Liver (tissue), 9 donors: ENCODE results near the gene GPR141. TPM values are rescaled to one million over a fixed set of nuclear protein-coding genes. Genes with fewer than 3 reads are reported as not detected.

ENCODE experiments used
- DNase-seq: peaks from one replicate; pipeline ENCODE4 v3.0.0-alpha.2; 2017; ENCODE audit warnings: low spot score
- H3K27ac ChIP-seq, 2 donors: one replicate each; pipeline ENCODE4 v1.7.0; 2013; ENCODE audit warnings: inconsistent platforms in 2 of 2, low read length in 2 of 2, control low read depth in 1 of 2, low read depth in 1 of 2, mild to moderate bottlenecking in 1 of 2
- H3K27me3 ChIP-seq, 4 donors: one replicate each; pipeline versions ENCODE4 v1.6.1 to v1.7.0; 2013; ENCODE audit warnings: low read length in 3 of 4, inconsistent platforms in 1 of 4, mild to moderate bottlenecking in 1 of 4, moderate library complexity in 1 of 4; ENCODE audit not compliant: control insufficient read depth in 4 of 4, insufficient read depth in 4 of 4
- H3K36me3 ChIP-seq, 4 donors: one replicate each; pipeline versions ENCODE4 v1.6.1 to v1.7.0; 2013; ENCODE audit warnings: low read length in 3 of 4, mild to moderate bottlenecking in 3 of 4, low read depth in 1 of 4, moderate library complexity in 1 of 4; ENCODE audit not compliant: control insufficient read depth in 4 of 4, insufficient read depth in 3 of 4
- H3K4me1 ChIP-seq, 4 donors: one replicate each; pipeline versions ENCODE4 v1.6.1 to v1.7.0; 2013; ENCODE audit warnings: low read length in 3 of 4, mild to moderate bottlenecking in 3 of 4, moderate library complexity in 1 of 4; ENCODE audit not compliant: control insufficient read depth in 4 of 4, insufficient read depth in 4 of 4
- H3K4me3 ChIP-seq, 3 donors: one replicate each; pipeline versions ENCODE4 v1.6.1 to v1.7.0; 2013; ENCODE audit warnings: low read length in 3 of 3, control low read depth in 1 of 3, low read depth in 1 of 3, mild to moderate bottlenecking in 1 of 3
- H3K9ac ChIP-seq, 2 donors: one replicate each; pipeline ENCODE4 v1.7.0; 2013; ENCODE audit warnings: low read length in 2 of 2, mild to moderate bottlenecking in 2 of 2, moderate library complexity in 2 of 2, control low read depth in 1 of 2, low read depth in 1 of 2
- H3K9me3 ChIP-seq, 4 donors: one replicate each; pipeline versions ENCODE4 v1.6.1 to v1.7.0; 2013; ENCODE audit warnings: low read length in 3 of 4; ENCODE audit not compliant: control insufficient read depth in 4 of 4
- ATF3 ChIP-seq: IDR thresholded peaks from 2 replicates; pipeline ENCODE4 v1.6.1; 2016; ENCODE audit warnings: antibody characterized with exemption
- CTCF ChIP-seq: fragments of 150-350 bp; IDR thresholded peaks from 2 replicates; pipeline ENCODE4 v1.5.1; 2017; ENCODE audit warnings: improper control_type of control experiment, low read depth, low read length; ENCODE audit not compliant: missing input control
- FOXA1 ChIP-seq: IDR thresholded peaks from 2 replicates; pipeline ENCODE4 v1.6.1; 2016; ENCODE audit warnings: antibody characterized with exemption
- FOXA2 ChIP-seq: IDR thresholded peaks from 2 replicates; pipeline ENCODE4 v1.6.1; 2016; ENCODE audit warnings: antibody characterized with exemption
- GABPA ChIP-seq, 2 donors: IDR thresholded peaks in 1 of 2; conservative IDR thresholded peaks in 1 of 2; 2 replicates each; pipeline ENCODE4 v1.6.1; 2016; ENCODE audit warnings: antibody characterized with exemption in 2 of 2, mild to moderate bottlenecking in 1 of 2, moderate library complexity in 1 of 2
- HNF4A ChIP-seq, 2 donors: conservative IDR thresholded peaks; 2 replicates each; pipeline ENCODE4 v1.6.1; 2016; ENCODE audit warnings: antibody characterized with exemption in 2 of 2, mild to moderate bottlenecking in 2 of 2
- JUND ChIP-seq, 2 donors: IDR thresholded peaks; 2 replicates each; pipeline ENCODE4 v1.6.1; 2016; ENCODE audit warnings: antibody characterized with exemption in 2 of 2
- MAX ChIP-seq: IDR thresholded peaks from 2 replicates; pipeline ENCODE4 v1.6.1; 2016; ENCODE audit warnings: antibody characterized with exemption
- NR2F2 ChIP-seq: IDR thresholded peaks from 2 replicates; pipeline ENCODE4 v1.6.1; 2016; ENCODE audit warnings: antibody characterized with exemption
- RAD21 ChIP-seq, 2 donors: IDR thresholded peaks; 2 replicates each; pipeline ENCODE4 v1.6.1; 2016; ENCODE audit warnings: antibody characterized with exemption in 2 of 2, mild to moderate bottlenecking in 2 of 2
- REST ChIP-seq: IDR thresholded peaks from 2 replicates; pipeline ENCODE4 v1.6.1; 2016; ENCODE audit warnings: antibody characterized with exemption, mild to moderate bottlenecking
- RXRA ChIP-seq, 2 donors: IDR thresholded peaks; 2 replicates each; pipeline ENCODE4 v1.6.1; 2017 to 2018; ENCODE audit warnings: antibody characterized with exemption in 2 of 2, mild to moderate bottlenecking in 1 of 2
- SP1 ChIP-seq: IDR thresholded peaks from 2 replicates; pipeline ENCODE4 v1.6.1; 2018; ENCODE audit warnings: antibody characterized with exemption, mild to moderate bottlenecking
- TAF1 ChIP-seq: conservative IDR thresholded peaks from 2 replicates; pipeline ENCODE4 v1.6.1; 2016; ENCODE audit warnings: antibody characterized with exemption, mild to moderate bottlenecking
- YY1 ChIP-seq: IDR thresholded peaks from 2 replicates; pipeline ENCODE4 v1.6.1; 2016; ENCODE audit warnings: antibody characterized with exemption, mild to moderate bottlenecking
- WGBS: extraction: QIAGEN DNeasy Blood & Tissue Kit; methylation state at CpG from one replicate; pipeline ENCODE4 v1.1.7; 2013; 5-methylcytosine and 5-hydroxymethylcytosine counted together
- polyA plus RNA-seq, 2 donors: library from polyadenylated mRNA; stranded (reverse) in 1 of 2; unstranded in 1 of 2; fragments of 200-250 nt in 1 of 2; fragments of >200 nt in 1 of 2; fragmentation: Nextera tagmentation in 1 of 2; extraction: Ambion mirVana in 1 of 2; gene quantifications; one replicate each; pipeline versions ENCODE4 v1.2.1 to v1.2.3, GENCODE V29; 2013 to 2015
- total RNA-seq, 2 donors: library from RNA; depleted of rRNA; stranded (reverse); fragments of >200 nt; gene quantifications; one replicate each; pipeline ENCODE4 v1.2.3, GENCODE V29; 2014
- donor health status: healthy.
- donor health status: healthy.
- donor health status: healthy.
- donor health status: healthy.
- donor health status: healthy.

The GPR141 gene
- total and polyA plus RNA-seq, 4 donors, result 0.28 to 2.9 (median 1.4) TPM; not detected in 1

GRCh38 chr7:37738321-37738720 lies 54.8 kb downstream of the GPR141 start:
- no peak for TF ChIP-seq MAX
- TF ChIP-seq RXRA (IDR thresholded peaks at IDR 0.05), result no peak
- no peak for TF ChIP-seq NR2F2
- TF ChIP-seq CTCF, result no peak
- TF ChIP-seq HNF4A (conservative IDR thresholded peaks at IDR 0.05), result no peak
- no peak for TF ChIP-seq FOXA1
- TF ChIP-seq GABPA (IDR thresholded peaks at IDR 0.05 in 1 of 2, conservative IDR thresholded peaks at IDR 0.05 in 1 of 2), result no peak
- TF ChIP-seq RAD21 (IDR thresholded peaks at IDR 0.05), result no peak
- TF ChIP-seq REST, result no peak
- TF ChIP-seq TAF1, result no peak
- no peaks in the 10 kb centered on the region for H3K9me3 ChIP-seq
- H3K4me3 ChIP-seq, result no peak overlapping the region
- H3K4me1 ChIP-seq, result no peaks in the 10 kb centered on the region
- no peak overlapping the region for H3K9ac ChIP-seq
- H3K27me3 ChIP-seq, result no peaks in the 10 kb centered on the region
- 73% methylated on average over 1 of the region's 1 CpG for WGBS
- no peaks in the 10 kb centered on the region for H3K36me3 ChIP-seq
- DNase-seq, result no peak
- no peak overlapping the region for H3K27ac ChIP-seq

GRCh38 chr7:37740398-37740797 lies 56.8 kb downstream of the GPR141 start:
- H3K36me3 ChIP-seq, result no peaks in the 10 kb centered on the region
- no peak for DNase-seq
- TF ChIP-seq YY1 (no peak), MAX (no peak), HNF4A (conservative IDR thresholded peaks at IDR 0.05) (no peak), JUND (IDR thresholded peaks at IDR 0.05) (no peak), SP1 (no peak)
- no peak overlapping the region for H3K4me3 ChIP-seq
- H3K9me3 ChIP-seq, result no peaks in the 10 kb centered on the region
- H3K27ac ChIP-seq, result no peak overlapping the region
- H3K9ac ChIP-seq, result no peak overlapping the region
- peaks cover 0 to 4% (median 0%) of the 10 kb centered on the region in 4 donors for H3K27me3 ChIP-seq
- H3K4me1 ChIP-seq, result no peaks in the 10 kb centered on the region
- WGBS, result 90% methylated on average over 7 of the region's 7 CpGs

- Histone ChIP-seq H3K27ac (no peak overlapping the region), H3K4me1 (no peaks in the 10 kb centered on the region), H3K9me3 (no peaks in the 10 kb centered on the region), H3K9ac (no peak overlapping the region), H3K36me3 (no peaks in the 10 kb centered on the region), H3K27me3 (peaks cover 0 to 4% (median 0%) of the 10 kb centered on the region in 4 donors), H3K4me3 (no peak overlapping the region)
- 41% methylated on average over 2 of the region's 2 CpGs for WGBS
- no peak for DNase-seq
- no peak for TF ChIP-seq JUND (IDR thresholded peaks at IDR 0.05)
- no peak for TF ChIP-seq REST
- no peak for TF ChIP-seq MAX
- TF ChIP-seq CTCF, result no peak
- no peak for TF ChIP-seq SP1
- TF ChIP-seq FOXA2, result no peak
- TF ChIP-seq ATF3, result no peak
- no peak for TF ChIP-seq YY1
- TF ChIP-seq HNF4A (conservative IDR thresholded peaks at IDR 0.05), result no peak
- no peak for TF ChIP-seq FOXA1
These were observed 58.2 kb downstream of the GPR141 start for GRCh38 chr7:37741776-37742175.
